ENCODE data around the gene PDZD8.

- TF ChIP-seq CTCF (IDR thresholded peaks at IDR 0.05) (no peak), POLR2A (IDR thresholded peaks at IDR 0.05) (no peak), EP300 (IDR thresholded peaks at IDR 0.05) (no peak)
Observed at GRCh38 chr10:117400329-117400728, 25.1 kb upstream of the PDZD8 start.
